ENCODE data around the gene ZNF444. TPM values are rescaled to one million over a fixed set of nuclear protein-coding genes. Genes with fewer than 3 reads are reported as not detected.

The ZNF444 gene
- total RNA-seq, 1 experiment from 2014 or later: 31.7 TPM

DNA sequence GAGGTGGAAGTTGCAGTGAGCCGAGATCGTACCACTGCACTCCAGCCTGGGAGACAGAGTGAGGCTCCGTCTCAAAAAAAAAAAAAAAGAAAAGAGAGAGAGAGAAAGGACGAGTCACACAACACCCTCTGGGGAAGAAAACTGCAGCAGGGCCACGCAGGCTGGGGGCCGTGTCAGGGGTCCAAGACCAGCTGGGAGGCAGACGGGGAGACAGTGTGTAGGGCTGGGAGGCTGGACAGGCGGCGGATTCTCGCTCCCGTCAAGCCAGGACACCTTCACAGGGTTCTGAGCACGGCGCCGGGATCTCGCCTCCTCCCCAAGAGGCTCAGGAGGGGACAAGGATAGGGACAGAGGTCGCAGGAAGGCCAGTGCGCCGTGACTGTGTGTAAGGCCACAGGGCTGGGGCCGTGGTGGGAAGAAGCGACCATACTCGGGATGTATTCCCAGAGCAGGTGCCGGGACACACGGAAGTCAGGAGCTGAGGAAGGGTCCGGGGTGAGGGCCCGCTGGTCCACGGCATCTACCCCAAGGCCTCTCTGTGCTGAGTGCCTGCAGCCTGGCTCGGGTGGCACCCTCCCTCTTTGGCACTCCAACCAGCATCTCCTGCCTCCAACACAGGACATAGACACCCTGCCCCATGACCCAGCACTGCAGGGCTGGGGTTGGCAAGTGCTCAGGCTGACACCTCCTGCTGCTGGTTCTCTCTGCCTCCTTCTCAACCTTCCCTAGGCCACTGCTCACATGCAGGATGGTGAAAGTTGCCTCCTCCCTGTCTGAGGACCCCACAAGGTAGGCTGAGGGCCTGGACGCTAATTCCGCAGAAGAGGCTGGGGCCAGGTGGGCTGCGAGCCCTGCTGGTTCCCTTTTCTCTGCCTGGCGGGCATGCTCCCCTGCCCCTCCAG, 41.2 kb upstream of the ZNF444 start:
- no peak for ATAC-seq

More for the DNA sequence above, 41.2 kb upstream of the ZNF444 start:
- DNase-seq (ENCODE audit: low read depth, low spot score): no peak
- no peaks in the 10 kb centered on the region for H3K9me2 ChIP-seq (ENCODE audit: insufficient read depth)
- H3K27ac ChIP-seq (ENCODE audit: low read depth, low read length): no peak overlapping the region
- H3K4me3 ChIP-seq (replicated peaks in 1 of 2; ENCODE audit: low read depth in 1 of 2, low read length in 2 of 2): no peak overlapping the region
- intact Hi-C loops (cut with micrococcal nuclease): no loop called here
- POLR2A ChIA-PET: no interaction called here
- RAD21 ChIA-PET (ENCODE audit: low non-redundant PET in 1 of 2, low total read pairs in 2 of 2, uncharacterized antibody in 2 of 2, unreplicated experiment in 2 of 2): no interaction called here
- H3K9ac ChIP-seq (ENCODE audit: low read length): no peak overlapping the region
- no peaks in the 10 kb centered on the region for H3K9me3 ChIP-seq (ENCODE audit: control insufficient read depth in 1 of 2, insufficient read depth in 1 of 2, low read depth in 1 of 2, low read length in 2 of 2)
- TF ChIP-seq JUND (IDR thresholded peaks at IDR 0.05) (no peak), YY1 (IDR thresholded peaks at IDR 0.05; ENCODE audit: extremely low read depth, insufficient replicate concordance, low read depth, low read length) (no peak), POLR2A (IDR thresholded peaks at IDR 0.05; ENCODE audit: borderline replicate concordance, extremely low read depth, insufficient read depth, insufficient read length) (no peak), REST (IDR thresholded peaks at IDR 0.05; ENCODE audit: low read depth) (no peak), SIN3A (IDR thresholded peaks at IDR 0.05; ENCODE audit: low read depth) (no peak), CTCF (IDR thresholded peaks at IDR 0.05 in 2 of 3, conservative IDR thresholded peaks at IDR 0.05 in 1 of 3; ENCODE audit: borderline replicate concordance in 1 of 3, insufficient read depth in 1 of 3, low read depth in 2 of 3, low read length in 2 of 3) (no peak), EZH2 (IDR thresholded peaks at IDR 0.05) (no peak), MAX (IDR thresholded peaks at IDR 0.05) (no peak), EZH2phosphoT487 (IDR thresholded peaks at IDR 0.05; ENCODE audit: borderline replicate concordance) (no peak)
- TF ChIP-seq, protein P1, sequence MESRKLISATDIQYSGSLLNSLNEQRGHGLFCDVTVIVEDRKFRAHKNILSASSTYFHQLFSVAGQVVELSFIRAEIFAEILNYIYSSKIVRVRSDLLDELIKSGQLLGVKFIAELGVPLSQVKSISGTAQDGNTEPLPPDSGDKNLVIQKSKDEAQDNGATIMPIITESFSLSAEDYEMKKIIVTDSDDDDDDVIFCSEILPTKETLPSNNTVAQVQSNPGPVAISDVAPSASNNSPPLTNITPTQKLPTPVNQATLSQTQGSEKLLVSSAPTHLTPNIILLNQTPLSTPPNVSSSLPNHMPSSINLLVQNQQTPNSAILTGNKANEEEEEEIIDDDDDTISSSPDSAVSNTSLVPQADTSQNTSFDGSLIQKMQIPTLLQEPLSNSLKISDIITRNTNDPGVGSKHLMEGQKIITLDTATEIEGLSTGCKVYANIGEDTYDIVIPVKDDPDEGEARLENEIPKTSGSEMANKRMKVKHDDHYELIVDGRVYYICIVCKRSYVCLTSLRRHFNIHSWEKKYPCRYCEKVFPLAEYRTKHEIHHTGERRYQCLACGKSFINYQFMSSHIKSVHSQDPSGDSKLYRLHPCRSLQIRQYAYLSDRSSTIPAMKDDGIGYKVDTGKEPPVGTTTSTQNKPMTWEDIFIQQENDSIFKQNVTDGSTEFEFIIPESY (IDR thresholded peaks at IDR 0.05; ENCODE audit: extremely low read depth, insufficient replicate concordance, low read length): no peak
- CTCF ChIA-PET: no interaction called here
- no peak overlapping the region for H3K4me2 ChIP-seq (ENCODE audit: low read length)
- H3K4me1 ChIP-seq (ENCODE audit: control insufficient read depth in 1 of 2, insufficient read depth in 2 of 2, low read length in 2 of 2): no peaks in the 10 kb centered on the region
- H3K27me3 ChIP-seq (ENCODE audit: insufficient read depth, low read length): no peaks in the 10 kb centered on the region
- H4K20me1 ChIP-seq (ENCODE audit: insufficient read depth): no peaks in the 10 kb centered on the region
- H3K36me3 ChIP-seq (ENCODE audit: control insufficient read depth in 1 of 2, insufficient read depth in 2 of 2, low read length in 2 of 2): peaks cover 5 to 13% of the 10 kb centered on the region in 2 experiments; a peak in 3 of 4 replicates
- H2AFZ ChIP-seq (ENCODE audit: low read depth, low read length, poor library complexity, severe bottlenecking): no peak overlapping the region
- BruUV-seq (replicated peaks): no TSS peak
- peaks cover 80% of the 10 kb centered on the region for H3K79me2 ChIP-seq (ENCODE audit: insufficient read depth, low read length)
